Left ventricle myocardium inferior (tissue), 1 donor: Measurements from ENCODE around the gene PRKD1. TPM values are rescaled to one million over a fixed set of nuclear protein-coding genes. Genes with fewer than 3 reads are reported as not detected.

Source experiments
- DNase-seq: peaks from one replicate; pipeline ENCODE4 v3.0.0-alpha.2; 2020
- H3K27ac ChIP-seq: fragments of 200-600 bp; replicated peaks from 2 replicates; pipeline ENCODE4 v1.8.0; 2021
- H3K27me3 ChIP-seq: fragments of 200-600 bp; 2 replicates; pipeline ENCODE4 v1.8.0; 2021; ENCODE audit warnings: low read depth
- H3K36me3 ChIP-seq: fragments of 200-600 bp; 2 replicates; pipeline ENCODE4 v1.8.0; 2021
- H3K4me1 ChIP-seq: fragments of 200-600 bp; 2 replicates; pipeline ENCODE4 v1.8.0; 2021
- H3K4me3 ChIP-seq: fragments of 200-600 bp; 2 replicates; pipeline ENCODE4 v1.8.0; 2021; ENCODE audit warnings: mild to moderate bottlenecking, moderate library complexity
- H3K9me3 ChIP-seq: fragments of 200-600 bp; replicated peaks from 2 replicates; pipeline ENCODE4 v1.8.0; 2021
- CTCF ChIP-seq: fragments of 200-600 bp; IDR thresholded peaks from 2 replicates; pipeline ENCODE4 v1.8.0; 2021; ENCODE audit warnings: antibody characterized with exemption, mild to moderate bottlenecking, borderline replicate concordance
- intact Hi-C: fragments of 100-400 bp; cut with micrococcal nuclease; formaldehyde crosslinking; loops from one replicate; pipeline ENCODE4 v1.11.0; 2022
- total RNA-seq: library from RNA; stranded (reverse); fragmentation: NEBNext Ultra II Directional; extraction: Animal tissue kit (Norgen Biotek cat#: 25700); gene quantifications from one replicate; pipeline ENCODE4 v1.2.1, GENCODE V29; 2021
- donor health status: DM: no; HTN: yes; CAD: no; lungs with severe emphysema.

The PRKD1 gene
- total RNA-seq, 1 donor from 2014 or later, result 3.1 TPM

GRCh38 chr14:29636870-29637269, 290.8 kb downstream of the PRKD1 start:
- Histone ChIP-seq H3K9me3 (no peaks in the 10 kb centered on the region), H3K27me3 (no peaks in the 10 kb centered on the region), H3K4me3 (no peak overlapping the region), H3K4me1 (peaks cover 13% of the 10 kb centered on the region), H3K27ac (no peak overlapping the region), H3K36me3 (no peaks in the 10 kb centered on the region)
- TF ChIP-seq CTCF, result no peak
- DNase-seq, result no peak
- intact Hi-C loops, result no loop called here

DNA sequence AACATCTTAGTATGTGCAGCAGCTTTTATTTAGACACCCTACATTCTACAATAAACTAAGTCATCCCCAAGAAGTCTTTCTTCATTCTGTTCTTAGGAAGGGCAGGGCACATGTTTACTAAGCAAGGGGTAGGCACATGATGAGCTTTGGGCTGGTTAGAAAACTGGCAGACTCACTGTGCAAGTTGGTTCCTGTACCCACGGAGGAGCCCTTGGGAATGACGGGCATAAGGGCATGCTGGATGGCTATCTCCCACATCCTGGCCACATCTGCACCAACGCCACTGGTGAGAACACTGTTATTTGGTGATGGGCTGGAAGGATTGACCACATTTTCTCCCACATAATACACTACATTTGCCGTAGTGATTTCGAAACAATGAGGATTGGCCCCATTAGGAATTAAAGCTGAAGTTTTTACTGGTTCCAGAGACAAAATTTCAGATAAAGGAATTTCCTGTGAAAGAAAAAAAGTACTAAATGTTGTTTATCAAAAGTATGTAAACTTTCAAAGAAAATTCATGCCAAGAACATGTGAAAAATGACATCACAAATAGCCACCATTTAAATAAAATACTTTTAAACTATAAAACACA, 297.0 kb downstream of the PRKD1 start:
- Histone ChIP-seq H3K4me1 (no peaks in the 10 kb centered on the region), H3K27me3 (no peaks in the 10 kb centered on the region), H3K9me3 (no peaks in the 10 kb centered on the region), H3K27ac (no peak overlapping the region), H3K36me3 (no peaks in the 10 kb centered on the region), H3K4me3 (no peak overlapping the region)
- no peak for TF ChIP-seq CTCF
- intact Hi-C loops, result no loop called here
- DNase-seq, result no peak

- Histone ChIP-seq H3K36me3 (no peaks in the 10 kb centered on the region), H3K27me3 (no peaks in the 10 kb centered on the region), H3K4me3 (no peak overlapping the region), H3K4me1 (no peaks in the 10 kb centered on the region), H3K9me3 (no peaks in the 10 kb centered on the region), H3K27ac (no peak overlapping the region)
- intact Hi-C loops, result no loop called here
- DNase-seq, result no peak
- TF ChIP-seq CTCF, result no peak
Measured at GRCh38 chr14:29629839-29630238, 297.8 kb downstream of the PRKD1 start.

- Histone ChIP-seq H3K27me3 (no peaks in the 10 kb centered on the region), H3K9me3 (no peaks in the 10 kb centered on the region), H3K4me1 (no peaks in the 10 kb centered on the region), H3K27ac (no peak overlapping the region), H3K36me3 (no peaks in the 10 kb centered on the region), H3K4me3 (no peak overlapping the region)
- intact Hi-C loops, result no loop called here
- no peak for TF ChIP-seq CTCF
- DNase-seq, result no peak
Measured at GRCh38 chr14:29627137-29627536, 300.5 kb downstream of the PRKD1 start.

GRCh38 chr14:29618323-29619067, 309.2 kb downstream of the PRKD1 start:
- no peak for TF ChIP-seq CTCF
- intact Hi-C loops, result no loop called here
- Histone ChIP-seq H3K27ac (no peak overlapping the region), H3K4me1 (no peaks in the 10 kb centered on the region), H3K9me3 (peaks cover 11% of the 10 kb centered on the region), H3K4me3 (no peak overlapping the region), H3K27me3 (no peaks in the 10 kb centered on the region), H3K36me3 (peaks cover 12% of the 10 kb centered on the region)
- DNase-seq, result no peak
